Type B pancreatic cell (in vitro differentiated cells): Measurements from ENCODE around the gene GDI2. TPM values are rescaled to one million over a fixed set of nuclear protein-coding genes. Genes with fewer than 3 reads are reported as not detected.

ENCODE experiments used
- DNase-seq: peaks from one replicate; pipeline ENCODE4 v3.0.0; 2021; ENCODE audit warnings: mixed read lengths; ENCODE audit not compliant: unreplicated experiment; ENCODE audit errors: extremely low spot score
- H3K27ac Mint-ChIP-seq: 2 replicates; pipeline ENCODE4 v1.8.0; 2021; ENCODE audit warnings: mild to moderate bottlenecking, mixed read lengths
- H3K27me3 Mint-ChIP-seq: 2 replicates; pipeline ENCODE4 v1.8.0; 2021; ENCODE audit warnings: mixed read lengths
- H3K36me3 Mint-ChIP-seq: 2 replicates; pipeline ENCODE4 v1.8.0; 2021; ENCODE audit warnings: mixed read lengths
- H3K4me1 Mint-ChIP-seq: one replicate; pipeline ENCODE4 v1.8.0; 2021; ENCODE audit warnings: mixed read lengths; ENCODE audit not compliant: unreplicated experiment
- H3K4me3 Mint-ChIP-seq: 2 replicates; pipeline ENCODE4 v1.8.0; 2021; ENCODE audit warnings: mild to moderate bottlenecking, mixed read lengths
- H3K9me3 Mint-ChIP-seq: 2 replicates; pipeline ENCODE4 v1.8.0; 2021; ENCODE audit warnings: mixed read lengths
- CTCF ChIP-seq: fragments of 200-600 bp; sonication (generic); conservative IDR thresholded peaks from 2 replicates; pipeline ENCODE4 v1.5.0; 2021; ENCODE audit warnings: antibody characterized with exemption, mild to moderate bottlenecking
- total RNA-seq: library from RNA; stranded (reverse); gene quantifications from 2 replicates; pipeline ENCODE4 v1.2.1, GENCODE V29; 2021; ENCODE audit warnings: low replicate concordance

Gene GDI2
- total RNA-seq, 1 donor from 2014 or later = 245 TPM

DNA sequence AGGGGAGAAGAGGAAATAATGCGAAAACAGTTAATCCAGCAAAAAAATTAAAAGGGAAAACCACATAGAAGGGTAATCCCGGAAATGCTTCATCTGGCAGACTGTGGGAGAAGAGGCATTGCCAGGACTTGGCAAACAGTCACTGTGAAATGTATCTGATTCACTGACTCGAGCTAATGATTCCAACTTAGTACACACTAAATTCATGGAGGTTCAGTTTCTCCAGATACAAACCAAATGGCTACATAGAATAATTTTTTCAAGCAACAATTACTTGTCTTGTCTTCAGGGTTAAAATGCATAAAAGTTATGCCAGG, 36.4 kb downstream of the GDI2 start:
- Mint-ChIP-seq H3K27me3 (no peaks in the 10 kb centered on the region), H3K4me1 (peaks cover 7% of the 10 kb centered on the region), H3K36me3 (peaks cover 50% of the 10 kb centered on the region), H3K27ac (no peak overlapping the region), H3K4me3 (no peak overlapping the region), H3K9me3 (no peaks in the 10 kb centered on the region)
- no peak for TF ChIP-seq CTCF
- DNase-seq = no peak

DNA sequence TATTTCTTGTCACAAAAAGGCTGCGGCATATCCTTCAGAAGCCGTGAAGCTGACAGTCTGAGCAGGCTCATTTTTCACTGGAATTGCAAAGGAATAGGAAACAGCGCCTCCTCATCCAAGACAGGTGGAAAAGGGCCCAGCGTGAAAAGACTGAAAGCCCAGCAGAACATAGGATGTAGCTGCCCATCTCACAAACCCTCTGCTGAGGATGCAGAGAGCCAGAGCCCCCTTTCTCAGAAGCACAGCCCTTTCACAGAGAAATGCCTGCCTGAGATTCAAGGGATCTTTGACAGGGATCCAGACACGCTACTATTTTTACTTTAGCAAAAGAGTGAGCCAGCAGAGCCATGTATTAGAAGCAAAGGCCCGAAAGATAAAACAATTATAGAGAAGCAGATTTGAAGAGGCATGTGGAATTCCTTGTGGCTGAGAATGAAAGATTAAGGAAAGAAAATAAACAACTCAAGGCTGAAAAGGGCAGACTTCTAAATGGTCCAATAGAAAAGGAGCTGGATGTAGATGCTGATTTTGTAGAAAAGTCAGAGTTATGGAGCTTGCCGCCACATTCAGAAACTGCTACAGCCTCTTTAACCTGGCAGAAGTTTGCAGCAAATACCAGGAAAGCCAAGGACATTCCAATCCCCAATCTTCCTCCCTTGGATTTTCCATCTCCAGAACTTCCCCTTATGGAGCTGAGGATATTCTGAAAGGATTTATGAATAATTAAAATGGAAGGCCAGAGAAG, 36.9 kb downstream of the GDI2 start:
- peaks cover 54% of the 10 kb centered on the region for H3K36me3 Mint-ChIP-seq
- no peaks in the 10 kb centered on the region for H3K9me3 Mint-ChIP-seq
- no peak overlapping the region for H3K4me3 Mint-ChIP-seq
- no peak overlapping the region for H3K27ac Mint-ChIP-seq
- DNase-seq = no peak
- peak; percentile 35 for TF ChIP-seq CTCF
- no peaks in the 10 kb centered on the region for H3K27me3 Mint-ChIP-seq
- peaks cover 7% of the 10 kb centered on the region for H3K4me1 Mint-ChIP-seq

- H3K27me3 Mint-ChIP-seq = no peaks in the 10 kb centered on the region
- no peak for DNase-seq
- H3K9me3 Mint-ChIP-seq = no peaks in the 10 kb centered on the region
- no peak overlapping the region for H3K4me3 Mint-ChIP-seq
- peaks cover 51% of the 10 kb centered on the region for H3K36me3 Mint-ChIP-seq
- H3K4me1 Mint-ChIP-seq = peaks cover 7% of the 10 kb centered on the region
- TF ChIP-seq CTCF = no peak
- no peak overlapping the region for H3K27ac Mint-ChIP-seq
These were observed 37.5 kb downstream of the GDI2 start for GRCh38 chr10:5775685-5776084.

DNA sequence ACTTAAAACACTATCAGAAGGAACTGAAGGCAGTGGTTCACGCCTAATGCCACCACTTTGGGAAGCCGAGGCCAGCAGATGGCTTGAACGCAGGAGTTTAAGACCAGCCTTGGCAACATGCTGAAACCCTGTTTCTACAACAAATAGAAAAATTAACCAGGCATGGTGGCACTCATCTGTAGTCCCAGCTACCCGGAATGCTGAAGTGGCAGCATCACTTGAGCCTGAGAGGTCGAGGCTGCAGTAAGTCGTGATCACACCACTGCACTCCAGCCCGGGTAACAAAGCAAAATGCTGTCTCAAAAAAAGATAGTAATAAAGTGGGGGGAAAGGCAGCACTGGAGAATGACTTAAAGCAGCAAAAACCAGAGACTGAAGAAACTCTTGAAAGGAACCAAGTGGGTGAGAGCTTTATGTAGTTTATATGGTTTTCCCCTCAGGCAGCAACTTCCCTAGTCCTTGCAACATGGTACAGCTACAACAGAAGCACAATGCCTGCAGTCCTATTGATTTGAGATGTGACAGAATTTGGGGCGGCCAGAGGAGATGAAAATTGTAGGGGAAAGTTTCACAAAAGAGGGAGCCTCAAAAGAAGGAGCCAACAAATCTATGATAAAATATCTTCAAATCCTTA, 38.1 kb downstream of the GDI2 start:
- DNase-seq = no peak
- Mint-ChIP-seq H3K36me3 (peaks cover 49% of the 10 kb centered on the region), H3K4me1 (peaks cover 7% of the 10 kb centered on the region), H3K27me3 (no peaks in the 10 kb centered on the region), H3K4me3 (no peak overlapping the region), H3K9me3 (no peaks in the 10 kb centered on the region), H3K27ac (no peak overlapping the region)
- no peak for TF ChIP-seq CTCF

- Mint-ChIP-seq H3K36me3 (peaks cover 45% of the 10 kb centered on the region), H3K4me3 (no peak overlapping the region), H3K27me3 (no peaks in the 10 kb centered on the region), H3K4me1 (no peaks in the 10 kb centered on the region), H3K27ac (no peak overlapping the region), H3K9me3 (no peaks in the 10 kb centered on the region)
- no peak for DNase-seq
- TF ChIP-seq CTCF = no peak
These were observed 47.0 kb downstream of the GDI2 start for GRCh38 chr10:5766189-5766588.
